ENCODE measurements around the gene STOX1. TPM values are rescaled to one million over a fixed set of nuclear protein-coding genes. Genes with fewer than 3 reads are reported as not detected.
"Not testable (repeated sequence)": the region's sequence is repeated elsewhere in the genome, so short reads cannot be mapped to it uniquely, and the experiment has no call there.

STOX1 gene
- total and polyA plus RNA-seq, 2 of the 8 experiments (the other 6 are each of a cell fraction or from before 2014, with no cell fraction given) = 0.92 to 2.6 TPM

DNA sequence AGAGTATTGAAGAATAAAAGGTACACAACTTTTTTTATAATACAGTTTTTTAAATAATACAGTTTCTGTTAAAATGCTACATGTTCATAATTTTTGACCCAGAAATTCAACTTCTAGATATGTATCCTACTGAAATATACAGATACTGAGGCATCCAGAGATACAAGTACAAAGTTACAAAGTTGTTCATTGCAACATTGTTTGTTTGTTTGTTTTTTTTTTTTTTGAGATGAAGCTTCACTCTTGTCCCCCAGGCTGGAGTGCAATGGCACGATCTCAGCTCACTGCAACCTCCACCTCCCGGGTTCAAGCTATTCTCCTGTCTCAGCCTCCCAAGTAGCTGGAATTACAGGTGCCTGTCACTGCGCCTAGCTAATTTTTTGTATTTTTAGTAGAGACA is 105.5 kb downstream of the STOX1 start:
- H3K79me1 ChIP-seq (ENCODE audit: low read depth, low read length); H2AFZ ChIP-seq (ENCODE audit: low read length); H3K14ac ChIP-seq (ENCODE audit: insufficient read length); H3K4me1 ChIP-seq (replicated peaks in 1 of 4; ENCODE audit: control insufficient read depth in 3 of 4, insufficient read depth in 4 of 4, low read length in 3 of 4); CTCF ChIA-PET (ENCODE audit: partially characterized antibody); H2BK20ac ChIP-seq (ENCODE audit: low read length); H3K27ac ChIP-seq (ENCODE audit: low read depth, low read length); H4K5ac ChIP-seq (ENCODE audit: insufficient read length, low read depth, low read length); H3K9me3 ChIP-seq (ENCODE audit: insufficient read depth in 2 of 2, low read depth in 1 of 2, low read length in 1 of 2); H4K20me1 ChIP-seq (replicated peaks in 1 of 2; ENCODE audit: control insufficient read depth in 1 of 2, insufficient read depth in 2 of 2, low read length in 2 of 2); H4K91ac ChIP-seq (replicated peaks; ENCODE audit: insufficient read length, low read length); H2BK15ac ChIP-seq (ENCODE audit: low read length); H3K79me2 ChIP-seq (ENCODE audit: control insufficient read depth in 1 of 2, insufficient read depth in 2 of 2, low read length in 2 of 2); H3K9ac ChIP-seq (replicated peaks in 1 of 4; ENCODE audit: extremely low read depth in 1 of 4, low read depth in 3 of 4, low read length in 3 of 4); H3K56ac ChIP-seq (replicated peaks; ENCODE audit: insufficient read length, low read depth, low read length); FAIRE-seq; H4K8ac ChIP-seq (ENCODE audit: extremely low read depth, insufficient read depth, low read length); H3K23ac ChIP-seq (ENCODE audit: insufficient read length); H3K4me2 ChIP-seq (ENCODE audit: insufficient read depth in 1 of 2, low read depth in 2 of 2, low read length in 2 of 2); H3K23me2 ChIP-seq (ENCODE audit: low read depth, low read length); DNase-seq (ENCODE audit: low read depth in 1 of 2, low spot score in 2 of 2); H2AK5ac ChIP-seq (ENCODE audit: low read depth, low read length); H2BK5ac ChIP-seq (ENCODE audit: low read depth, low read length); H3K4me3 ChIP-seq (ENCODE audit: extremely low read depth in 1 of 4, insufficient read depth in 2 of 4, low read depth in 3 of 4, low read length in 4 of 4); H2BK12ac ChIP-seq (ENCODE audit: low read depth, low read length); H2BK120ac ChIP-seq (replicated peaks; ENCODE audit: low read depth, low read length); H3K18ac ChIP-seq (ENCODE audit: extremely low read depth, low read length); H3K4ac ChIP-seq (replicated peaks; ENCODE audit: insufficient read length, low read depth, low read length); H3K27me3 ChIP-seq (replicated peaks in 1 of 4; ENCODE audit: control insufficient read depth in 3 of 4, extremely low read depth in 1 of 4, insufficient read depth in 3 of 4, low read length in 3 of 4): not testable (repeated sequence)
- peaks cover 2 to 15% (median 8%) of the 10 kb centered on the region in 4 experiments; a peak in 4 of 8 replicates for H3K36me3 ChIP-seq (ENCODE audit: control insufficient read depth in 2 of 4, insufficient read depth in 4 of 4, low read length in 3 of 4)
- WGBS, 2 experiments (ENCODE audit: extremely low coverage in 1 of 2, insufficient coverage in 1 of 2, insufficient read length in 1 of 2, insufficient replicate concordance in 2 of 2, low coverage in 1 of 2, low lambda C conversion rate in 2 of 2, missing lambda C conversion rate in 1 of 2) = 97% methylated on average over 3 of the region's 3 CpGs; no CpG with 5 or more reads in 1 of the 2 experiments
- POLR2A ChIA-PET (ENCODE audit: partially characterized antibody) = interaction anchor here (1.1 to 2.8 kb wide), 3 partner anchors 8 to 55 kb away, joined by 3 to 15 read pairs (median 4); partner anchors contain the start of gene DDX21

Measured in H1 (cell line).